Endodermal cell (in vitro differentiated cells): ENCODE data around the gene AMDHD2. TPM values are rescaled to one million over a fixed set of nuclear protein-coding genes. Genes with fewer than 3 reads are reported as not detected.

ENCODE experiments used
- DNase-seq: peaks from one replicate; pipeline ENCODE4 v3.0.0-alpha.2; 2017
- H3K27ac ChIP-seq: 2 replicates; pipeline ENCODE4 v1.5.1; 2013; ENCODE audit warnings: mild to moderate bottlenecking, low read depth, low read length, moderate library complexity
- H3K27me3 ChIP-seq: 2 replicates; pipeline ENCODE4 v1.6.1; 2013; ENCODE audit warnings: mild to moderate bottlenecking, low read length, moderate library complexity; ENCODE audit not compliant: insufficient read depth, control insufficient read depth, poor library complexity, severe bottlenecking
- H3K36me3 ChIP-seq: 2 replicates; pipeline ENCODE4 v1.7.0; 2013; ENCODE audit warnings: mild to moderate bottlenecking, low read length, moderate library complexity; ENCODE audit not compliant: control insufficient read depth, insufficient read depth
- H3K4me1 ChIP-seq: one replicate; pipeline ENCODE4 v1.7.0; 2013; ENCODE audit warnings: low read length; ENCODE audit not compliant: control insufficient read depth, insufficient read depth
- H3K4me3 ChIP-seq: 2 replicates; pipeline ENCODE4 v1.5.1; 2013; ENCODE audit warnings: mild to moderate bottlenecking, low read length, moderate library complexity
- H3K9ac ChIP-seq: 2 replicates; pipeline ENCODE4 v1.6.1; 2013; ENCODE audit warnings: mild to moderate bottlenecking, low read length, moderate library complexity; ENCODE audit not compliant: poor library complexity, severe bottlenecking; ENCODE audit errors: extremely low read depth
- H3K9me3 ChIP-seq: 2 replicates; pipeline ENCODE4 v1.6.1; 2013; ENCODE audit warnings: mild to moderate bottlenecking, low read length, moderate library complexity; ENCODE audit not compliant: control insufficient read depth
- H3K27ac Mint-ChIP-seq: 2 replicates; pipeline ENCODE4 v1.8.0; 2020; ENCODE audit warnings: mixed read lengths
- H3K27me3 Mint-ChIP-seq: 2 replicates; pipeline ENCODE4 v1.8.0; 2021; ENCODE audit warnings: mild to moderate bottlenecking, mixed read lengths; ENCODE audit not compliant: insufficient read depth
- H3K36me3 Mint-ChIP-seq: 2 replicates; pipeline ENCODE4 v1.8.0; 2020; ENCODE audit warnings: low read depth, mixed read lengths
- H3K4me1 Mint-ChIP-seq: 2 replicates; pipeline ENCODE4 v1.8.0; 2020; ENCODE audit warnings: mixed read lengths
- H3K4me3 Mint-ChIP-seq: 2 replicates; pipeline ENCODE4 v1.8.0; 2020; ENCODE audit warnings: mild to moderate bottlenecking, moderate library complexity, mixed read lengths
- H3K9me3 Mint-ChIP-seq: 2 replicates; pipeline ENCODE4 v1.8.0; 2020; ENCODE audit warnings: mild to moderate bottlenecking, mixed read lengths
- WGBS, 2 experiments: methylation state at CpG; one replicate each; pipeline versions ENCODE4 v1.1.5 to v1.1.7; 2013; ENCODE audit warnings: missing lambda C conversion rate in 2 of 2, mixed read lengths in 1 of 2; ENCODE audit not compliant: insufficient coverage in 1 of 2, insufficient read length in 1 of 2; 5-methylcytosine and 5-hydroxymethylcytosine counted together
- total RNA-seq, 2 donors: library from RNA; stranded (reverse); fragmentation: NEBNext Ultra II Directional in 1 of 2; extraction: Animal tissue kit (Norgen Biotek cat#: 25700) in 1 of 2; gene quantifications; 2 replicates in 1 of 2; 3 replicates in 1 of 2; pipeline ENCODE4 v1.2.1, GENCODE V29; 2021
- TF ChIP-seq, protein P1 (sequence below): fragments of 200-600 bp; sonication (generic); conservative IDR thresholded peaks from 2 replicates; pipeline ENCODE4 v1.5.0; 2021; ENCODE audit warnings: antibody characterized with exemption, mild to moderate bottlenecking

AMDHD2 gene
- total RNA-seq, 2 donors from 2014 or later = 74.6 to 82.2 TPM

DNA sequence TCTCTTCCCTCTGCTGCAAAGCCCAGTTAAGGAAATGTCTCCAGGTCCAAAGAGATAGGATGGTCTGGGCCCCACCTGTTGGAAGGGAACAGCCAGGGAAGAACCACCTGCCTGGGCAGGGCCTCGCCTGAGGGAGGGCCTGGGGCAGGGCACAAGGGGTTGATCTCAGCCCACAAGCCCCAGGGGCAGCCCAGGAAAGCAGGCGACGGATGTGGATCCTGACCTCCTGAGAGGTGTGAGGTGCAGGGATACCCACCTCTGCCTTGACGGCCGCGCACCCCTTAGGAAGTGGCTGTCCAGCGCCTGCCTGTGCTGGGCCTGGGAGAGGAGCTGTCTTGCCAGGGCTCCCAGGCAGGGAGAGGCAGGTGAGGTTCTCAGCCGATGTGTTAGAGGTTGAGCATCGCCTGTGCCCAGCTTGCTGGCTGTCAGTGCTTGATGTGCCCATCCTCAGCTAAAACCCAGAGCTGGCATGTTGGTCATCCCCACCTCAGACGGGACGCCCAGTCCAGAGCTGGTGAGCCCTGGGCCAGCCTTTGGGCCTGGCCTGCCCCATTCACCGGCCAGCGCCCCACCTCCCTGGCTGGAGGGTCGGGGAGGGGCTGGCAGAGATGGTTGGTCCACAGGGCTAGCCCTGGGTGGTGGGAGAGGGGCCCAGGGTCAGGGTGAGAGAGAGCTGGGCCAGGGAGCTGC, 10.6 kb downstream of the AMDHD2 start:
- H3K27ac ChIP-seq = no peak overlapping the region

DNA sequence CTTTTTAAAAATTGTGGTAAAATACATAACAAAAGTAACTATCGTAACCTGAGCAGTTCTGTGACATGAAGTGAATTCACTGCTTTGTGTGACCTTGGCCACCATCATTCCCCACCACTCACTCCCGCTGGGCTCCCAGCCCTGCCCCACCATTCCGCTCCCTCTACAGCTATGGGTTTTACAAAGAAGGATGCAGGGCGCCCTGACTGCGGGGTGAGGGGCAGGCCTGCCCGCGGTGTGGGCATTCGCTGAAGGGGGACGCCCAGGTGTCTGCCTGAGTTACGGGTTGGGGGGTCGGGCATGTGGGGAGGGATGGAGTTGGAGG, 11.2 kb downstream of the AMDHD2 start, which contains the start of gene CEMP1:
TSS of gene CEMP1 (minus strand) at position 38 of the 325 bp plus-strand sequence. CDS start 335 bp downstream, outside the sequence.
- Histone ChIP-seq H3K4me1 (no peaks in the 10 kb centered on the region), H3K27ac (peak within 1 kb of the TSS; percentile 38), H3K36me3 (peaks cover 26% of the 10 kb centered on the region), H3K4me3 (peak within 1 kb of the TSS; percentile 80), H3K9me3 (no peaks in the 10 kb centered on the region), H3K9ac (peak within 1 kb of the TSS; percentile 74), H3K27me3 (no peaks in the 10 kb centered on the region)
- peaks cover 11% of the 10 kb centered on the region for H3K27me3 Mint-ChIP-seq
- H3K36me3 Mint-ChIP-seq = peaks cover 6% of the 10 kb centered on the region
- H3K27ac Mint-ChIP-seq = peak within 1 kb of the TSS; percentile 98
- TF ChIP-seq, protein P1, sequence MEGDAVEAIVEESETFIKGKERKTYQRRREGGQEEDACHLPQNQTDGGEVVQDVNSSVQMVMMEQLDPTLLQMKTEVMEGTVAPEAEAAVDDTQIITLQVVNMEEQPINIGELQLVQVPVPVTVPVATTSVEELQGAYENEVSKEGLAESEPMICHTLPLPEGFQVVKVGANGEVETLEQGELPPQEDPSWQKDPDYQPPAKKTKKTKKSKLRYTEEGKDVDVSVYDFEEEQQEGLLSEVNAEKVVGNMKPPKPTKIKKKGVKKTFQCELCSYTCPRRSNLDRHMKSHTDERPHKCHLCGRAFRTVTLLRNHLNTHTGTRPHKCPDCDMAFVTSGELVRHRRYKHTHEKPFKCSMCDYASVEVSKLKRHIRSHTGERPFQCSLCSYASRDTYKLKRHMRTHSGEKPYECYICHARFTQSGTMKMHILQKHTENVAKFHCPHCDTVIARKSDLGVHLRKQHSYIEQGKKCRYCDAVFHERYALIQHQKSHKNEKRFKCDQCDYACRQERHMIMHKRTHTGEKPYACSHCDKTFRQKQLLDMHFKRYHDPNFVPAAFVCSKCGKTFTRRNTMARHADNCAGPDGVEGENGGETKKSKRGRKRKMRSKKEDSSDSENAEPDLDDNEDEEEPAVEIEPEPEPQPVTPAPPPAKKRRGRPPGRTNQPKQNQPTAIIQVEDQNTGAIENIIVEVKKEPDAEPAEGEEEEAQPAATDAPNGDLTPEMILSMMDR = no peak
- WGBS, 2 experiments = 20 to 100% methylated on average over 1 to 11 of the region's 11 CpGs
- peak within 1 kb of the TSS; percentile 78 for H3K4me3 Mint-ChIP-seq
- H3K4me1 Mint-ChIP-seq = no peaks in the 10 kb centered on the region
- no peak for DNase-seq
- H3K9me3 Mint-ChIP-seq = no peaks in the 10 kb centered on the region

More for the DNA sequence above, 10.6 kb downstream of the AMDHD2 start:
- Histone ChIP-seq H3K4me1 (no peaks in the 10 kb centered on the region), H3K9me3 (no peaks in the 10 kb centered on the region), H3K27me3 (no peaks in the 10 kb centered on the region), H3K4me3 (peak overlapping the region; percentile 80), H3K36me3 (peaks cover 32% of the 10 kb centered on the region), H3K9ac (no peak overlapping the region)
- H3K27me3 Mint-ChIP-seq = peaks cover 11% of the 10 kb centered on the region
- TF ChIP-seq, protein P1 = no peak
- H3K4me3 Mint-ChIP-seq = peak overlapping the region; percentile 78
- H3K4me1 Mint-ChIP-seq = no peaks in the 10 kb centered on the region
- H3K36me3 Mint-ChIP-seq = peaks cover 11% of the 10 kb centered on the region
- peak overlapping the region; percentile 92 for H3K27ac Mint-ChIP-seq
- peak; percentile 62 for DNase-seq
- H3K9me3 Mint-ChIP-seq = no peaks in the 10 kb centered on the region
- 88 to 94% methylated on average over 8 to 14 of the region's 14 CpGs for WGBS, 2 experiments

DNA sequence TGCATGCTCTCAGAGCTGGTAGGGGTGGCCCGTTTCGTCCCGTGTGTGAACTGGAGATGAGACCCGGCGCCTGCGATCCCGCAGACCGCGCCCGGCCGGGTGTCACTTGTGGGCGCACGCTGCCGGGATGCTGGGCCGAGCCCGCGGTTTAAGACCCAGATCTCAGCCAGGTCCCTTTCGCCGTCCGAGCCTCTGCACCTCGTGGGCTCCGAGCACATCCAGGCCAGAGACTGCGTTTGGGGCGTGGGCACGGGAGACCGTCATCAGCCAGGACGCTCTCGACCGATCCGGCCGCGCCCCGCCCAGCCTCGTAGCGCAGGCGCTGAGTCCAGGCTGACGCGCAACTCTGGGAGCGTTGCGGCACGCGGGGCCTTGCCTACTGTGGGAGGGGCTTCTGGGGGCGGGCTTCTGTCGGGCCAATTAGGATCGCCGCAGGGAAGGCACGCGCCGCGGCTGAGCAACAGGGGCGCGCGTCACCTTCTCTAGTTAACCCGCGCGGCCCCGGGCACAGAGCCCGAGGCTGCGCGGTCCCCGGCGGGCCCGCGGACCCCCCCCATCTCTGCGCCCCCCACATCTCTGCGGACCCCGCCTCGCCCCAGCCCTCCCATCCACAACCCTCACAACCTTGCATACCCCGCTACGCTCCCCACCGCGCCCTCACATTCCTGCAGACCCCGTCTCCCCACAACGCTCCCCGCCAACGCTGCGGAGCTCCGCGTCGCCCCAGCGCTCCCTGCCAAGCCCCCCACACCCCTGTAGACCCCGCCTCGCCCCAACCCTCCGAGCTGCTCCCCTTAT, 11.7 kb downstream of the AMDHD2 start:
- Histone ChIP-seq H3K9me3 (no peaks in the 10 kb centered on the region), H3K4me1 (no peaks in the 10 kb centered on the region), H3K36me3 (peaks cover 24% of the 10 kb centered on the region), H3K27ac (peak overlapping the region; percentile 38), H3K4me3 (peak overlapping the region; percentile 80), H3K9ac (peak overlapping the region; percentile 74), H3K27me3 (no peaks in the 10 kb centered on the region)
- H3K9me3 Mint-ChIP-seq = no peaks in the 10 kb centered on the region
- H3K27ac Mint-ChIP-seq = peak overlapping the region; percentile 98
- TF ChIP-seq, protein P1 = no peak
- peak overlapping the region; percentile 78 for H3K4me3 Mint-ChIP-seq
- H3K27me3 Mint-ChIP-seq = peaks cover 11% of the 10 kb centered on the region
- no peaks in the 10 kb centered on the region for H3K4me1 Mint-ChIP-seq
- H3K36me3 Mint-ChIP-seq = peaks cover 5% of the 10 kb centered on the region
- 0 to 1% methylated on average over 12 to 84 of the region's 84 CpGs for WGBS, 2 experiments
- peak; percentile 99 for DNase-seq
